ENCODE results near the gene MAD1L1.
"Not testable (repeated sequence)": the region's sequence is repeated elsewhere in the genome, so short reads cannot be mapped to it uniquely, and the experiment has no call there.

The MAD1L1 gene

DNA sequence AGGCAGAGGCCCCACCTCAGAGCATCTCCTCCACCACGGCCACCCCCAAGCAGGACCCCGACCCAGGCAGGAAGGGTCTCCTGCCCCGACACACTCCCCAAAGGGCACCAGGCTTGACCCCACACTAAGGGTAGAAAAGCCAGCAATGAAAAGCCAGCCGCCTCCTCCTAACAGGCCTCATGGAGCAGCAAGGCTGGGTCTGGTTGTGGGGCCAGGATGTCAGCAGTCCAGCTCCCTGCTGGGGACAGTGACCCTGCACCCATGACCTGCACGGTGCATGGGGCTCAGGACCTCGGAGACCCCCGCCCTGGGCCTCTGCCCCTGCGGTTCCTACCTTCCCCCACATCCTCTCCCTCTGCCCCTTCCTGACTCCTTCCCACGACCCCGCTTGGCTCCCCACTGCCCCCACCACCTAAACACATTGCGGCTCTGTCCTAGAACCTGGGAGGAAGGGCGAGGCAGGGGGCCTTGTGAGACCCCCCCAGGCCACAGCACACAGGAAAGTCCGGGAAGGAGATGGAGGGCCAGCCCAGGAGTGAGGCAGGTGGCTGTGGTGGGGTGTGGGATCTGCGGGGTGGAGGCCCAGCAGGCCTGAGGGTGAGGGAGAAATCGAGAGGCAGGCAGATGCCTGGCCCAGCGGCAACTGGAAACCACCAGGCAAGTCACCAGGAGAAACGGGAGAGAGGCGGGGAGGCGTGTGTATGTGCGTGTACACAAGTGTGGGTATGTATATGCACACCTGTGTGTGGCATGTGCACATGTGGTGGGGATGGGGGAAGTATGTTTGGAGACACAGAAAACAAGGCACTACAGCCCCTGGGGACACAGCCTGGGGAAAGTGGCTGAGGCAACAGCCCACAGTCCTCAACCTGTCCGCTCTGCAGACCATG, 229.9 kb downstream of the MAD1L1 start:
- H3K27me3 ChIP-seq (ENCODE audit: control insufficient read depth, insufficient read depth, low read length) = no peaks in the 10 kb centered on the region
- H3K27ac ChIP-seq (ENCODE audit: low read depth, low read length) = no peak overlapping the region
- H3K36me3 ChIP-seq (ENCODE audit: control insufficient read depth, insufficient read depth, low read length) = no peaks in the 10 kb centered on the region

DNA sequence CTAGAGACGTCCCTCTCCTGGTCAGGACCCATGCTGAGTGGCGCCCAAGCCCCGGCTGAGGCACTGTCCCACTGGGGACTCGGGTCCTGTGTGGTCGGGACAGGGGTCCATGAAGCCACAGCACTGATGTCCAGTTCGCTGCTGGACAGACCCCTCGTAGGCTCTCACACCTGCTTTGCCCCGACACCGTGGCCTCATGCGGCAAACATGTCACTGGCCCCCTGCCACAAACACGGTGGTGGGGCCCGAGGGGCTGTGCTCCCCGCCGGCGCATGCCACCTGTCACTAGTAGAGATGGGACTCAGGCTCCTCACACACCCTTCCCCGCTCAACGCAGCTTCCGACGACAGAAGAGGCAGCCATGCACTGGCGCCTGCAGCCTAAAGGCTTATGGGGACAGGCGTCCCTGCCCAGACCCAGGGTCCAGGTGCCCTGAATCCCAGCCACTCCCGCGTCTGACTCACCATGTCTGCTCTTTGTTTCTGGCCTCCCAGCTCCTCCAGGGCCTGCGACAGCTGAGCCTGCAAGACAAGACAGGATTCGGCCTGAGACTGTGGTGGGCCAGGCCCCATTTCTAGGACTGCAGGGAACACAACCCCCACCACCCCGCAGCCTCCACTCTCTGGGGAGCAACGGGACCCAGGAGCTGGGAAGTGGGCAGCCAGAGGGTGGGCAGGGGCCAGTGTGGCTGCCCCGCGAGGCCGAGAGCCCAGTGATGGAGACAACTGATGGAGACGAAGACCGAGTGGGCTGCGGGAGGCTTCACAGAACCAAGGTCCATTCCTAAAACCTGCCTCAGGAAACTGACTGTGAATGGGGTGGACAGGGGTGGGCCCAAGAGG, 230.9 kb downstream of the MAD1L1 start:
- no peaks in the 10 kb centered on the region for H3K36me3 ChIP-seq (ENCODE audit: control insufficient read depth, insufficient read depth, low read length)
- H3K27ac ChIP-seq (ENCODE audit: low read depth, low read length) = no peak overlapping the region

More for the DNA sequence above, 229.9 kb downstream of the MAD1L1 start:
- no peak overlapping the region for H3K4me3 ChIP-seq (ENCODE audit: low read length)
- H3K4me1 ChIP-seq (ENCODE audit: control insufficient read depth, insufficient read depth, low read length) = no peaks in the 10 kb centered on the region
- no peak overlapping the region for H3K9ac ChIP-seq (ENCODE audit: low read length)

DNA sequence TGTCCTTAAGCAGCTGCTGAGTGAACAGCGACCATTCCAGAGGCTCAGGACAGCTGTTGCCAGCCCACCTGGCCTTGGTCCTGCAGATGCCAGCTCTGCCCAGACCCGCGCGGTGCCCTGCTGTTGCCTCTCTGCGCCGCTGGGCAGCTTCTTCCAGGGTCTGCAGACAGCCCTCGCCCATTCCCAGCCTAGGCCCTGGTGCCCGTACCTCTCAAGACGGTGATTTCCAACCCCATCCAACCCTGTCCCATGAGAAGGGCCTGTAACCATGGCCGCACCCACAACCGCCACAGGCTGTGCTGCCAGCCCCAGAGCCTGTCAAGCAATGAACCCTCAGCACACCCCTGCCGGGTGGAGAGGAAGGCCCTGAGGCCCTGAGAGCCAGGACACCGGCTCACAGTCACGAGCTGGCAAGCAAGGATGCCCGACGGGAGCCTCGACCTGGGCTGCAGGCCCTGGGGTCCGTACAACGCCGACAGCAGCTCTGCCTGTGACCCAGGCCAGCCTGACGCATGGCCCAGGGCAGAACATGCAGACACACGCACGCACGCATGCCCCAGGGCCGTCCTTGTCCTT, 231.9 kb downstream of the MAD1L1 start:
- Histone ChIP-seq H3K9ac (ENCODE audit: low read length) (no peak overlapping the region), H3K27me3 (ENCODE audit: control insufficient read depth, insufficient read depth, low read length) (no peaks in the 10 kb centered on the region), H3K4me3 (ENCODE audit: low read length) (no peak overlapping the region), H3K27ac (ENCODE audit: low read depth, low read length) (no peak overlapping the region), H3K4me1 (ENCODE audit: control insufficient read depth, insufficient read depth, low read length) (no peaks in the 10 kb centered on the region), H3K36me3 (ENCODE audit: control insufficient read depth, insufficient read depth, low read length) (no peaks in the 10 kb centered on the region)

More for the DNA sequence above, 230.9 kb downstream of the MAD1L1 start:
- no peaks in the 10 kb centered on the region for H3K27me3 ChIP-seq (ENCODE audit: control insufficient read depth, insufficient read depth, low read length)
- no peak overlapping the region for H3K9ac ChIP-seq (ENCODE audit: low read length)
- no peaks in the 10 kb centered on the region for H3K4me1 ChIP-seq (ENCODE audit: control insufficient read depth, insufficient read depth, low read length)
- H3K4me3 ChIP-seq (ENCODE audit: low read length) = no peak overlapping the region

DNA sequence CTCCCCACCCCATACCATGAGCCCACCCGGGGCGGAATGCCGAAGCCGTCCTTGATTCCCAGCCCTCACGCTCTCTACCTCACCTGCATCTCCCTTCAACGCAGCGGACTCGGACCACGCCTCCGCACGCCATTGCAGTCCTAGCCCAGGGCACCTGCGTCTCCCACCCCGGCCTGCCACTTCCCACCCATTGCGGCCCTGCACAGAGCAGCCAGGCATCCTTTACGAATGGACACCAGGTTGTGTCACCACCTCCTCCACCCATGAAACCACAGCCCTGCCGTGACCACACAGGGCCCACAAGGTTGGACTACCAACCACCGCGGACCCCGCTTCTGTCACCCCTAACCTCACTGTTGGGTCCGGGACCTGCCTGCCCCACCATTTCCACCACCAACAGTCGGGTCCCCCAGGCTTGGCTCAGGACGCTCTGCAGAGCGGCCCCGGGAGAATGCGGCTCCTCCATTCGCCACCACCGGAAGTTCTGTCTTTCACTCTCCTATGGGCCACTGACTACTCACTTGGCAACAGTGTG, 232.5 kb downstream of the MAD1L1 start:
- Histone ChIP-seq H3K4me1 (ENCODE audit: control insufficient read depth, insufficient read depth, low read length) (no peaks in the 10 kb centered on the region), H3K4me3 (ENCODE audit: low read length) (no peak overlapping the region), H3K27me3 (ENCODE audit: control insufficient read depth, insufficient read depth, low read length) (no peaks in the 10 kb centered on the region), H3K36me3 (ENCODE audit: control insufficient read depth, insufficient read depth, low read length) (no peaks in the 10 kb centered on the region), H3K27ac (ENCODE audit: low read depth, low read length) (no peak overlapping the region), H3K9ac (ENCODE audit: low read length) (no peak overlapping the region)

DNA sequence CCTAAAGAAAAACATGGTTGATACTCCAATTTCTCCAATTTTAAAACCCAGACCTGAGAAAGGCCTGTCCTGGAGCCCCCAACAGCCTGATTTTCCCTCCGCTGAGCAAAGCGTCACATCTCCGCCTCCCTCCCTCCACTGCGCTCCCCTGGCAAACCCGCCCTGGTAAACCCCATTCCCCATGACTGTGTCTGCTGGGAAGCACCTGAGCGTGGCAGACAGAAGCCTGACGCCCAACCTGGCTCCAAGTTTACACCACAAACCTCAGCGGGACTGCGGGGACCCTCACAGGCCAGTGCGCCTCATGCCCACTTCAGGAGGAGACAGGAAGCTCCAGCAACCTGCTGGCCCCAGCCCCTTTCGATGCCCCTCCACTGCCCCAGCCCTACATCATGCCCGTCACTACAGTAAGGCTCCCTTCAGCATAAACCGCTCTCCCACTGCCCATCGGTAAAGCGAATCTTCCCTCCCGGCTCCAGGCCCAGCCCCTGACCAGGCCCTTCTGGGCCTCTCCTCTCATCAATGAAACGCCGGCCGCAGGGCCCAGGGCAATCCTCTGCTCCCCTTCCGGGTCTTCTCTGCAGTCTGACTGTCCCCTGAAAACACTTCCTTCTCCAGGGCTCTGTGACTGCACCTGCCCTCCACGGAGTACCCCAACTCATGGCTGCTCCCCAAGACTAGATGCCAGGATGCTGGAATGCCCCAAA, 233.3 kb downstream of the MAD1L1 start:
- no peak overlapping the region for H3K4me3 ChIP-seq (ENCODE audit: low read length)
- no peaks in the 10 kb centered on the region for H3K27me3 ChIP-seq (ENCODE audit: control insufficient read depth, insufficient read depth, low read length)
- H3K27ac ChIP-seq (ENCODE audit: low read depth, low read length) = no peak overlapping the region
- no peak overlapping the region for H3K9ac ChIP-seq (ENCODE audit: low read length)
- H3K4me1 ChIP-seq (ENCODE audit: control insufficient read depth, insufficient read depth, low read length) = no peaks in the 10 kb centered on the region
- no peaks in the 10 kb centered on the region for H3K36me3 ChIP-seq (ENCODE audit: control insufficient read depth, insufficient read depth, low read length)

DNA sequence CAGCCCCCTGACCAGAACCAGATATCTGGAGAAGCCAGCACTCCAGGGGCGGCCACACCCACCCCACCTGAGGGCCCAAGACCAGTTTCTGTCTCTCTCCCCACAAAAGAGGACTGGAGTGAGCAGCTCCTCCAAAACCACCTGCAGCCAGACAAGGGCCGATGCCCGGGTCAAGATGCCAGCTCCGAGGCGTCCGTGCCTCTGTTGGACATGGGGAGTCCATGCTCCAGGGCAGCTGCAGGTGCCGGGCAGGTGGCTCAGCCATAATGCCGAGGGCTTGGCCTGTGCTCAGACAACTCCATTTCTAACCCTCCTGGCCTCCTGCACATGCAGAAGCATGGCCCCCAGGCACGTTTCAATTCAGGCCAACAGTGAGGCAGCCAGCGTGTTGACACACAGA, 234.6 kb downstream of the MAD1L1 start:
- Histone ChIP-seq H3K27me3 (ENCODE audit: control insufficient read depth, insufficient read depth, low read length) (no peaks in the 10 kb centered on the region), H3K9ac (ENCODE audit: low read length) (no peak overlapping the region), H3K27ac (ENCODE audit: low read depth, low read length) (no peak overlapping the region), H3K36me3 (ENCODE audit: control insufficient read depth, insufficient read depth, low read length) (peaks cover 2% of the 10 kb centered on the region), H3K4me3 (ENCODE audit: low read length) (no peak overlapping the region), H3K4me1 (ENCODE audit: control insufficient read depth, insufficient read depth, low read length) (no peaks in the 10 kb centered on the region)

DNA sequence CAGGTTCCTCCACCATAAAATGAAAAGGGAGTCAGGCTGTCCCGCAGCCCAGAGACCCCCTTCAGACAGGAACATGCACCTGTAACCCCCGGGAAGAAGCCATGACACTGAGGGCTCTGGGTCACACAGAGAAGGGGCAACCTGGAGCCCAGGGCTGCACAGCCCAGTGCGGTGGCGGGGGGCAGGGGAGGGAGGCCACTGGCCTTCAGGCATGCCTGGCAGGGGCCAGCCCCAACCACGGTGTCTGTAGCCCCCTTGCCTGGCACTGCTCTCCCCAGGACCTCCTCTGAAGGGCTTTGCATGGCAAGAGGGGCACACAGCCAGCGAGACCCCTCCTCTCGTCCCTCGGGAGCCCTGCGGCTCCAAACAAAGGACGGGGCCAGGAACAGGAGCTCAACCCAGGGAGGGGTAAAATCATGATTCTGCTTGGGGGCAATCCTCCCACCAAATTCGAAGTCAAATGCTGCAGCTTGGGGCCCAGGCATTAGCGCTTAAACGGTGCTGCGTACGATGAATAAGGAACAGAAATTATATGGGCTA, 235.1 kb downstream of the MAD1L1 start:
- Histone ChIP-seq H3K36me3 (ENCODE audit: control insufficient read depth, insufficient read depth, low read length) (peaks cover 2% of the 10 kb centered on the region), H3K27me3 (ENCODE audit: control insufficient read depth, insufficient read depth, low read length) (no peaks in the 10 kb centered on the region), H3K9ac (ENCODE audit: low read length) (no peak overlapping the region), H3K4me3 (ENCODE audit: low read length) (no peak overlapping the region), H3K27ac (ENCODE audit: low read depth, low read length) (no peak overlapping the region), H3K4me1 (ENCODE audit: control insufficient read depth, insufficient read depth, low read length) (no peaks in the 10 kb centered on the region)

DNA sequence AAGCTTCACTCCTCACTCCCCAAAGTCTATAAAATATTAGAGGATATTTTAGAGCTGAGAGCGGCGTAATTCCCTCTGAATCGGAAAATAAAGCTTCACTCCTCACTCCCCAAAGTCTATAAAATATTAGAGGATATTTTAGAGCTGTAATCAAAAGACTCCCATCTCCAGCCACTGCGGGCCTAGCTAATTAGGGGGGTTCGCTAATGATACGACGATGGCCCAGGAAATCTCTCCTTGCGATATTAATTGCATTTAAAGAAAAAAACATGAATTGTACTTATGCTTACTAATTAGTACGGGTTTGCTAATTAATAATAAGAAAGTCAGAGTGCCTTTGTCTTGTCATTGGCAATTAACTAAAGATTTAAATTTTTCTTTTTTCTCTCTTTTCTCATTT, 235.9 kb downstream of the MAD1L1 start:
- Histone ChIP-seq H3K36me3 (ENCODE audit: control insufficient read depth, insufficient read depth, low read length) (peaks cover 2% of the 10 kb centered on the region), H3K4me3 (ENCODE audit: low read length) (no peak overlapping the region), H3K27ac (ENCODE audit: low read depth, low read length) (no peak overlapping the region), H3K4me1 (ENCODE audit: control insufficient read depth, insufficient read depth, low read length) (no peaks in the 10 kb centered on the region), H3K27me3 (ENCODE audit: control insufficient read depth, insufficient read depth, low read length) (no peaks in the 10 kb centered on the region), H3K9ac (ENCODE audit: low read length) (no peak overlapping the region)

DNA sequence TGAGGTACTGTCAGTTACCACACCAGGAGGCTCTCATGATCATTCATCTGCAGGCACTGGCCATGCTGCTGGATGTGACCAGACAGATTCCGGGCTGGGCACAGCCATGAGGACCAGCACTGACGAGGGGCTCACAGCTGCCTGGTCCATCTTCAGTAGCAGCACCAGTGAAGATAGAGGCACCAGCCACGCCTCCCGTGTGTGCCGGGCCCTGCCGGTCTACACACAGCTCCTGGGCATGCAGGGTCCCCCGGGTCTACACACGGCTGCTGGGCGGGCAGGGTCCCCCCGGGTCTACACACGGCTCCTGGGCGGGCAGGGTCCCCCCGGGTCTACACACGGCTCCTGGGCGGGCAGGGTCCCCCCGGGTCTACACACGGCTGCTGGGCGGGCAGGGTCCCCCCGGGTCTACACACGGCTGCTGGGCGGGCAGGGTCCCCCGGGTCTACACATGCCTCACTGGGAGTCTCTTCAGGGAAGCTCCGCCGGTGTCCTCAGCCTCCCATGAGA, 236.8 kb downstream of the MAD1L1 start:
- not testable (repeated sequence) for H3K9ac ChIP-seq (ENCODE audit: low read length); H3K4me1 ChIP-seq (ENCODE audit: control insufficient read depth, insufficient read depth, low read length); H3K27ac ChIP-seq (ENCODE audit: low read depth, low read length); H3K27me3 ChIP-seq (ENCODE audit: control insufficient read depth, insufficient read depth, low read length); H3K4me3 ChIP-seq (ENCODE audit: low read length); H3K36me3 ChIP-seq (ENCODE audit: control insufficient read depth, insufficient read depth, low read length)

DNA sequence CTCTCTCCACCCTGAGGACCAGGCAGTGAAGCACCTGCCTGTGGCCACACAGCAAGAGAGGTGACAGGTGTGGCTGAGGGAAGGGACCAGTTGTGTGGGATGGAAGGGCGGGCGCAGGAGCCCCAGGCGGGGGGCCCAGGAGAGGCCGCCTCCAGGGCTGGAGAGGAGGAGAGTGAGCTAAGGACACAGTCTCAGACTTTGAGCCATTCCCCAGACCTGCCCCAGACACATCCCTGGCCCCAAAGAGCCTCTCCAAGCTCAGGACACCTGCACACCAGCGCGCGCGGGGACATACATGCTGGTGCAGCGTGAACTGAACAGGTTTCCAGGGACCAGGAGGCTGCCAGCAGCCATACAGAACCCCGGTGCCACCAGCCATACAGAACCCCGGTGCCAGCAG, 237.3 kb downstream of the MAD1L1 start:
- Histone ChIP-seq H3K36me3 (ENCODE audit: control insufficient read depth, insufficient read depth, low read length) (peaks cover 2% of the 10 kb centered on the region), H3K4me3 (ENCODE audit: low read length) (no peak overlapping the region), H3K4me1 (ENCODE audit: control insufficient read depth, insufficient read depth, low read length) (no peaks in the 10 kb centered on the region), H3K27ac (ENCODE audit: low read depth, low read length) (no peak overlapping the region), H3K9ac (ENCODE audit: low read length) (no peak overlapping the region), H3K27me3 (ENCODE audit: control insufficient read depth, insufficient read depth, low read length) (no peaks in the 10 kb centered on the region)

DNA sequence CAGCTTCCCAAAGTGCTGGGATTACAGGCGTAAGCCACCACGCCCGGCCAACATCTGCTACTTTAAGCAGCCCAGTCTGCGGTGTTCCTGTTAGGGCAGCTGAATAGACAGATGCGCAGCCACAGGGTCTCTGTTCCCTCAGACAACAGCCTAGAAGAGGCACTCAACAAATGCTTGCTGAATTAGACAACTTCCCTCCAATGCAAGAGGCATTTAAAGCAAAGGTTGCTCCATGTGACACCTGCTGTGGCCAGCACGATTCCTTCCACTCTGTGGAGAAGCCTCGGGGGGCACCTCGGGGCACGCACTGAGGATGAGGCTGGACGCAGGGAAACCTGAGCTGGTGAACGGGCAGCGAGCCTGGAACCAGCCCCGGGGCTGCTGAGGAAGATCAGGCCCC, 237.8 kb downstream of the MAD1L1 start:
- Histone ChIP-seq H3K27me3 (ENCODE audit: control insufficient read depth, insufficient read depth, low read length) (no peaks in the 10 kb centered on the region), H3K4me1 (ENCODE audit: control insufficient read depth, insufficient read depth, low read length) (no peaks in the 10 kb centered on the region), H3K4me3 (ENCODE audit: low read length) (no peak overlapping the region), H3K27ac (ENCODE audit: low read depth, low read length) (no peak overlapping the region), H3K36me3 (ENCODE audit: control insufficient read depth, insufficient read depth, low read length) (peaks cover 2% of the 10 kb centered on the region), H3K9ac (ENCODE audit: low read length) (no peak overlapping the region)

Measured in rectal smooth muscle tissue (tissue), 1 donor.